Neural crest cell (in vitro differentiated cells): ENCODE results near the gene RHBG. TPM values are rescaled to one million over a fixed set of nuclear protein-coding genes. Genes with fewer than 3 reads are reported as not detected.

Experiments used
- DNase-seq: peaks from one replicate; pipeline ENCODE4 v3.0.0; 2021; ENCODE audit warnings: low read depth, mixed read lengths, low spot score
- H3K27ac Mint-ChIP-seq: one replicate; pipeline ENCODE4 v1.8.0; 2021; ENCODE audit warnings: mild to moderate bottlenecking, mixed read lengths; ENCODE audit not compliant: unreplicated experiment
- H3K27me3 Mint-ChIP-seq: 2 replicates; pipeline ENCODE4 v1.8.0; 2021; ENCODE audit warnings: low read depth, mild to moderate bottlenecking, mixed read lengths
- H3K36me3 Mint-ChIP-seq: 2 replicates; pipeline ENCODE4 v1.8.0; 2021; ENCODE audit warnings: low read depth, mild to moderate bottlenecking, mixed read lengths
- H3K4me1 Mint-ChIP-seq: 2 replicates; pipeline ENCODE4 v1.8.0; 2021; ENCODE audit warnings: mixed read lengths
- H3K4me3 Mint-ChIP-seq: one replicate; pipeline ENCODE4 v1.8.0; 2021; ENCODE audit warnings: mild to moderate bottlenecking, mixed read lengths
- H3K9me3 Mint-ChIP-seq: 2 replicates; pipeline ENCODE4 v1.8.0; 2021; ENCODE audit warnings: mixed read lengths
- CTCF ChIP-seq: fragments of 200-600 bp; sonication (generic); conservative IDR thresholded peaks from 2 replicates; pipeline ENCODE4 v1.5.0; 2021; ENCODE audit warnings: antibody characterized with exemption, mild to moderate bottlenecking
- total RNA-seq: library from RNA; stranded (reverse); gene quantifications from 2 replicates; pipeline ENCODE4 v1.2.1, GENCODE V29; 2021

RHBG gene
- total RNA-seq, 1 donor from 2014 or later = not detected

DNA sequence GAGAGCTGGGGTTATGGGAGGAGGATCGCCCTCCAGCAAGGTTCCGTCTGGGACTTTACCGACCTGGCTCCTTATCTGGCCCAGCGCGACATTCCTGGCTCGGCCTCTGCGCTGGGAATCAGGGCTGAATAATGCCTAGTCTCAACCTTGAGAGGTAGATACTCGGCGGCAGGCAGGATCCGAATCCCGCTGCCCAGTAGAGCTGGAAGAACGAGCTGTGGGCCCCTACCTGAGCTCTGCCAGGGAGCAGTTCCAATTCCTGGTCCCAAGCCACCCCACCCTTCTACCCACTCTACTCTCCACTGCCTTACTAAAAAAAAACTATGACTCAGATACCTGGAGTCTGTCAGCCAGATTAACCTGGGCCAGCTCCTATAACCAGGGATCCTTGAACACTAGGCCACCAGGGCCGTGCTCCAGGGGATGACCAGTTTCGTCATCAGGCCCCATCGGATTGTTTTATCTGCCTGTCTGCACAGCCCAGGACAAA, 53.6 kb downstream of the RHBG start:
- H3K36me3 Mint-ChIP-seq = peaks cover 2% of the 10 kb centered on the region
- peaks cover 4% of the 10 kb centered on the region for H3K4me1 Mint-ChIP-seq
- H3K9me3 Mint-ChIP-seq = no peaks in the 10 kb centered on the region
- H3K27ac Mint-ChIP-seq = no peak overlapping the region
- H3K4me3 Mint-ChIP-seq = no peak overlapping the region
- peaks cover 99% of the 10 kb centered on the region for H3K27me3 Mint-ChIP-seq
- DNase-seq = no peak
- TF ChIP-seq CTCF = no peak

DNA sequence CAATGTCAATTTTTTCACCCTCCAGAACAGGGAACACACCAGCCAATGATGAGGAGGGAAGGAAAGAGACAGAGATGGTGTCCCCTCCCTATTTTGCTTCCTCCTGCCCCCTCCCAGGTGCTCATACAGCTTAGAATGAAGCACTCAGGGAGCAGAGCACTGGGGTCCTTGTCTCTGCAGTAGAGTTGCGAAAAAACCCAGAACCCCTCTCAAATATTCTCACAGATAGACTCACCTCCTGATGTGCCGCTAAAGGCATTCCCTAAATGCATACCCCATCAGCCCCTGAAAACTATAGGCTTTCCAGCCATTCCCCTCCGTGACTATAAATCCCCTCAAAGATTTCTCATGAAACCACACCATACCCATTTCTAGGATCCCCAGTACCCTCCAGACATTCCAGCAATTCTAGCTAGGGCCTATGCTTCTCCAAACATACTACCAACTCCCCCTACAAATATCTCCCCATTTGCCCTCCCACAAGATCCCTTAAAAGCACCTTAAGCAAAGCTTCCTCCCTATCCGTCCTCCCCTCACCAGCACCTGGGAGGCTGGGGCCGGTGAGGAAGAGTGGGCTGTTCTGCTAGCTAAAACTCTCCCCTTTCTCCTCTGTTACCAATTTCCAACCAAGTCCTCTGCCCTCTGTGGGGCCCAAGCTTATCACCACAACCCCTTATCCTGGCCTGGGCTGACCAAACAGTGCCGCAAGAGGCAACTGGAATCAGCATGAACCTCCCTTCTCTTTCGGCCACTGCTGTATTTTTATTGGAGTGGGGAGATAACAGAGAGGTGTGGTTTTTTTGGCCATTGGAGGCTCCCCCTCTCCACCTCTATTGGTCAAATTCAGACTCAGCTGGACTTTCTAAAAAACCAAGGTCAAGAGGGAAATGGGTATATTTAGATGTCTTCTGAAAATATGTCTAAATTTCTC, 54.7 kb downstream of the RHBG start:
- H3K27ac Mint-ChIP-seq = peak overlapping the region; percentile 38
- no peaks in the 10 kb centered on the region for H3K9me3 Mint-ChIP-seq
- no peak for TF ChIP-seq CTCF
- H3K4me1 Mint-ChIP-seq = peaks cover 4% of the 10 kb centered on the region
- DNase-seq = no peak
- H3K4me3 Mint-ChIP-seq = no peak overlapping the region
- H3K36me3 Mint-ChIP-seq = peaks cover 2% of the 10 kb centered on the region
- peaks cover 99% of the 10 kb centered on the region for H3K27me3 Mint-ChIP-seq

GRCh38 chr1:156424806-156425432, 55.9 kb downstream of the RHBG start:
- DNase-seq = no peak
- no peak overlapping the region for H3K4me3 Mint-ChIP-seq
- H3K4me1 Mint-ChIP-seq = peaks cover 4% of the 10 kb centered on the region
- H3K27me3 Mint-ChIP-seq = peaks cover 99% of the 10 kb centered on the region
- peaks cover 2% of the 10 kb centered on the region for H3K36me3 Mint-ChIP-seq
- no peak for TF ChIP-seq CTCF
- no peaks in the 10 kb centered on the region for H3K9me3 Mint-ChIP-seq
- no peak overlapping the region for H3K27ac Mint-ChIP-seq

DNA sequence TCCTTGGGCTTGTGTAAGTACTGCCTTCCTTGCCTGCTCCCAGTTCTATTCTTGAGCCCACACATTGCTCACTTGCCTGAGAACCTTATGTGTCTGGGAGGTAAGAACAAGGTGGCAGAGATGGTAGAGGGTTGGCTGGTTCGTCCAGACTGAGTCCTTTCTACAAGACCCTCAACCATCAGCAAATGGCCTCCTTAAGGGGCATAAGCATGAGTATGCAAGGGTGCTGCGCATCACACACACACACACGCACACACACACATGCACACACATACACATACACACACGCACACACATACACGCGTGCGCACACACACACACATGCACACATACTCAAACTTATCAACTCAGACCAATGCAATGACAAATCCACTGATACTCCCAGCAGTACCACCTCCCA, 56.9 kb downstream of the RHBG start:
- no peak overlapping the region for H3K27ac Mint-ChIP-seq

DNA sequence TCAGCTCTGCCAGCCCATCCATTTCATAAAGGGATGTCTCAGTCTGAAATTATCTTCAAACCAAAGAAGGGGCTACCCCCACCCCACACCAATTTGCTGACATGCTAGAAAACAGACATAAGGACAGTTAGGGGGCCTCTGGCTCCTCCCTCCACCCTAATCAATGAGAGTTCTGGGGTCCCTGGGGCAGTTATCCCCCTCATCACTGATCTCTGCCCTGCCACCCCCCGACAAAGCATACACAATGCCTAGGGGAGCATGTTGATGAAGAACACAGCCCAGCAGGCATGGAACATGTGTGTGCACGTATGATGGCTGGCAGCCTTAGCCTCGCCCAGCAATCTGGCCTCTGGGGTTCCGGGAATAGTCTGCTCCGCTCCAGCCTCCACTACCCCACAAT, 58.9 kb downstream of the RHBG start:
- Mint-ChIP-seq H3K27ac (no peak overlapping the region), H3K36me3 (no peaks in the 10 kb centered on the region), H3K27me3 (peaks cover 100% of the 10 kb centered on the region), H3K4me3 (no peak overlapping the region), H3K4me1 (no peaks in the 10 kb centered on the region), H3K9me3 (no peaks in the 10 kb centered on the region)
- DNase-seq = no peak
- no peak for TF ChIP-seq CTCF

More for the DNA sequence above, 56.9 kb downstream of the RHBG start:
- H3K4me3 Mint-ChIP-seq = no peak overlapping the region
- no peak for DNase-seq
- no peaks in the 10 kb centered on the region for H3K9me3 Mint-ChIP-seq
- H3K27me3 Mint-ChIP-seq = peaks cover 99% of the 10 kb centered on the region
- no peak for TF ChIP-seq CTCF
- H3K4me1 Mint-ChIP-seq = peaks cover 4% of the 10 kb centered on the region
- peaks cover 2% of the 10 kb centered on the region for H3K36me3 Mint-ChIP-seq
